Stimulated activated CD4-positive, alpha-beta T cell treated with anti-CD3 and anti-CD28 coated beads, Interleukin-2, amount 100 ng/mL, for 48 hours (primary cell): ENCODE measurements around the gene APBB1IP.
"Not testable (repeated sequence)": the region's sequence is repeated elsewhere in the genome, so short reads cannot be mapped to it uniquely, and the experiment has no call there.

ENCODE experiments used
- DNase-seq, 2 donors: peaks; one replicate each; pipeline ENCODE4 v3.0.0-alpha.2; 2020

APBB1IP gene, protein sequence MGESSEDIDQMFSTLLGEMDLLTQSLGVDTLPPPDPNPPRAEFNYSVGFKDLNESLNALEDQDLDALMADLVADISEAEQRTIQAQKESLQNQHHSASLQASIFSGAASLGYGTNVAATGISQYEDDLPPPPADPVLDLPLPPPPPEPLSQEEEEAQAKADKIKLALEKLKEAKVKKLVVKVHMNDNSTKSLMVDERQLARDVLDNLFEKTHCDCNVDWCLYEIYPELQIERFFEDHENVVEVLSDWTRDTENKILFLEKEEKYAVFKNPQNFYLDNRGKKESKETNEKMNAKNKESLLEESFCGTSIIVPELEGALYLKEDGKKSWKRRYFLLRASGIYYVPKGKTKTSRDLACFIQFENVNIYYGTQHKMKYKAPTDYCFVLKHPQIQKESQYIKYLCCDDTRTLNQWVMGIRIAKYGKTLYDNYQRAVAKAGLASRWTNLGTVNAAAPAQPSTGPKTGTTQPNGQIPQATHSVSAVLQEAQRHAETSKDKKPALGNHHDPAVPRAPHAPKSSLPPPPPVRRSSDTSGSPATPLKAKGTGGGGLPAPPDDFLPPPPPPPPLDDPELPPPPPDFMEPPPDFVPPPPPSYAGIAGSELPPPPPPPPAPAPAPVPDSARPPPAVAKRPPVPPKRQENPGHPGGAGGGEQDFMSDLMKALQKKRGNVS

DNA sequence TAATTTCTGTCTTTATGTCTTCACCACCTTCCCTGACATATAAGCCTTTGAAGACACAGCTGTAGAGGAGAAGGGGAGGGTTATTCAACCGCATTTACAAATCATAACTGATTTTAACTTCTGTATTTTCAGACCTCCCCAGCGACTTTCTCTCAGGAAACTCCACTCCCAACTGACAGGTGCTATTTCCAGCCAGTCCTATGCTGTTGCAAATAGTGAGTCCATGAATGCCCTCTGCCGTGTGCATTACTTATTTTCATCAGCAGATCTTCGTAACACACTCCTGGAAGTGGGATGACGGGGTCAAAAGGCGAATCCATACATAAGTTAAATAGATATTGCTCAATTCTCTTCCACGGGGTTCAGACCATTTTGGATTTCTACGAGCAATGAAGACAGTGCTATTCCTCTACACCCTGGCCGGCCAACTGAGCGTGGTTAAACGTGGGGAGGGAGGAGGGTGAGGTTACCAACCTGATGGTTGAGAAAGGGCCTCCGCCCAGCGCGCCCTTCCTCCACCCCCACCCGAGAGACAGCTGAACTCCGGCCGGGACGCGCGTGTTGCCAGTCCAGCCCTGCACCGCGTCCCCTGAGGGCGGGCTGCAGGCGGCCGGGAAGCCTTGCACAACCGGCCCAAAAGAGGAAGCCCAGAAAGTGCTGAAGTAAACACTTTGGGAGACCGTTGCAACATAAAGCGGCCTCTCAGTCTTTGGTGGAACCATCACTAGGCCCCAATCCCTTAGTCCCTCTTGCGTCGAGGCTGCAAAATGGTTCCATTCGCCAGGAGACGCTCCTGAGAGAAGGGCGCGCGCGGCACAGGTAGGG lies at the start of gene APBB1IP:
Gene APBB1IP, plus strand, starts transcription at position 705 of the 825 bp plus-strand sequence. CDS start 53,986 bp downstream, outside the sequence.
- peak; percentile 39 to 41 for DNase-seq

DNA sequence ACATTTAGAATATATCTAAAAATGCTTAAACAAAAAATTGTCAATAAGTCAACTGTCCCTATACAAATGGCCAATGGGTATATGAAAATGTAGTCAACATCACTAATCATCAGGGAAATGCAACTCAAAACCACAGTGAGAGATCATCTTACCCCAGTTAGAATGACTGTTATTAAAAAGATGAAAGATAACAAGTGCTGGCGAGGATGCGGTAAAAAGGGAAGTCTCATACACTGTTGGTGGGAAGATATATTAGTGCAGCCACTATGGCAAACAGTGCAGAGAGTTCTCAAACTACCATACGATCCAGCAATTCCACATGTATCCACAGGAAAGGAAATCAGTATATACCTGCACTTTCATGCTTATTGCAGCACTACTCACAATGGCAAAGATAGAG lies 48.6 kb upstream of the APBB1IP start:
- no peak for DNase-seq

DNA sequence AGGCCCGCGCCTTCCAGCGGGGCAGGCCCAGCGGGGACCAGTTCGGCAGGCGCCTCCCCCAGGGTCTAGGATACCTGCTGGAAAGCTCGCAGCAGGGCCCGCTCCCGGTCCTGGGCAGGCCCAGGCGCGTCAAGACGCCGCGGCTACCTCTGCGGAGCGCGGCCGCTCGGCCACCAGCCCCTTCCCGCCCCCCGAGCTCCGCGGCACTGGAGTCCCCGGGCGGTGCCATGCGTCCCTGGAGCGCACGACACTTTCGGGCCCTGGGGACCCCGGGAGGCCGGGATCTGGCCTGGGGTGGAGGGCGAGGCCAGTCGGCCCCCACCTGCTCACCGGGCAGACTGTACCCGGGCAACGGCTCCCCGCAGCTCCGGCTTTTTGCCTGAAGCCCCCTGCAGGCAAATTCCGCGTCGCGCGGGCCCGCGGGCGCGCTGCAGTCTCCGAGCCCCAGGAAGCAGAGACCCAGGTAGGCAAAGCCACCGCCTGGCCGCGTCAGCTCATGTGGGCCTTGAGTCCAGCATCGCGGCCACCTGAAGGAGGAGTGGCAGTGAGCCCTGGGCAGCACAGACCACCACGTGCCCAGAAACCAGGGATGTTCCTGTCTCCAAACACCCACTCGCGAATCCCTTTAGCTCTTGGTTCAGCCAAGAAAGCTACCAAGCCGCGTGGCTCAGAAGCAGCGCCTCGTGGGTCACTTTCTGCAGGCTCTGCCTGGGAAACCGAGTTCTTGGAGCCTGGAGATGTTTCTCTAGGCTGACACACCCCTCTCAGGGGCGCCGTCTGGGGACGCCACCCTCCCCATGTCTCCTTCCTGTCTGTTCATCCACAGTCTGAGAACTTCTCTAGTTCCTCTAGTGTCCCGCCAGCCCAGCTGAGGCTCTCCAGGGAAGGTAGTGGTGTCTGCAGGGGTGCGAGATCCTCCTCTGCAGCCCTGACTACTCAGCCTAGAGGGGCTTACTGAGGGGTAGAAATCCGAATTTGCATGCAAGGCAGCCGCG lies 46.1 kb upstream of the APBB1IP start:
- peak in 1 of 2 donors; percentile 7 for DNase-seq

DNA sequence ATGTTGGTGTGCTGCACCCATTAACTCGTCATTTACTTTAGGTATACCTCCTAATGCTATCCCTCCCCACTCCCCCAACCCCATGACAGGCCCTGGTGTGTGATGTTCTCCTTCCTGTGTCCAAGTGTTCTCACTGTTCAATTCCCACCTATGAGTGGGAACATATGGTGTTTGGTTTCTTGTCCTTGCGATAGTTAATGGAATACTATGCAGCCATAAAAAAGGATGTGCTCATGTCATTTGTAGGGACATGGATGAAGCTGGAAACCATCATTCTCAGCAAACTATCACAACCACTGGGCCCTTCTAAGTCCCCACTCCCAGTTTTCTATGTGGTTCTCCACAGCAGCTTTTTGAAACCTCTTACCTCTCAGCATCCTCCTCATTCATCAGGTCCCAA lies 39.8 kb upstream of the APBB1IP start:
- DNase-seq: not testable (repeated sequence)

DNA sequence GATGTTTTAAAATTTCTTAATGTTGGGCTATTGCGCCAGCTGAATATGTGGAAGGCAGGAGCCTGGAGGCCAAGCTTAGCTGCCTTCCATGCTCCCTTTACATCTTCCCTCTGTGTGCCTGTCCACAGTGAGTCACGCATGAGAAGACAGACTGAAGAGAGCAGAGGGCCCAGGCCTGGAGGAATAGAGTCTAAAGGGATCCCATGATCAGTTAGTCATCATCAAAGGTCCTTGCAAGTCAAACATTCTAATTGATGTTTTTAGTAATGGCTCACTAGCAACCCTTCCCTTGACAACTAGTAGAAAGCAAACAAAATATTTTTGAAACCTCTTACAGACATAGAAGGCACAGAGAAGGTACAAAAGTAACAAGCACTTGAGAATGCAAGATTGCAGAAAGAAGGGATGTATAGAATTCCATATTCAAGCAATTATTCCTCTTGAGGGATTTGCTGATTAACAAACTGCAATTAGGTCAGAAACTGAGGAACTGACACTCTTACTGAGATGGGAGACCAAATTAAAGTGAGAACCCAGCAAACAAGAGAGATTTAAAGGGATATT lies 30.7 kb upstream of the APBB1IP start:
- DNase-seq: no peak

DNA sequence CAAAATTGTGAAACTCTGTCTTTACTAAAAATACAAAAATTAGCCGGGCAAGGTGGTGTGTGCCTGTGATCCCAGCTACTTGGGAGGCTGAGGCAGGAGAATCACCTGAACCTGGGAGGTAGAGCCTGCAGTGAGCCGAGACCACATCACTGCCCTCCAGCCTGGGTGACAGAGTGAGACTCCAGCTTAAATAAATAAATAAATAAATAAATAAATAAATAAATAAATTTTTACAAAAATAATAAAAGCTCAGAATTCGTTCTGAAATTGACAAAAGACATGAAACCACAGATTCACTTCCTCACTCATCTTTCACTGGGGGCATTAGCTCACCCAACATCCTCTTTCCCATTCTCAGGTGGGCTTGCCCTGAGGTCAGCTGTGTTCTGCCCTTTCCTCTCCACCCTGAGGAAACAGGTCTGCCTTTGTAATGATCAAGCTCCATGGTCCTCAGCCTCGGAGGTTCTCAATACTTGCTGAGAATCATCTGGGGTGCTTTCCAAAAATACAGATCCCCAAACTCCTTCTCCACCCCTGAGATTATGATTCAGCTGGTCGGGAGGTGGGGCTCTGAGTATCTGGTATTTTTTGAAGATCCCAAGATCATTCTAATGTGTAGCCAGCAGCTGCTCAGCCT lies 29.2 kb upstream of the APBB1IP start:
- DNase-seq: no peak

DNA sequence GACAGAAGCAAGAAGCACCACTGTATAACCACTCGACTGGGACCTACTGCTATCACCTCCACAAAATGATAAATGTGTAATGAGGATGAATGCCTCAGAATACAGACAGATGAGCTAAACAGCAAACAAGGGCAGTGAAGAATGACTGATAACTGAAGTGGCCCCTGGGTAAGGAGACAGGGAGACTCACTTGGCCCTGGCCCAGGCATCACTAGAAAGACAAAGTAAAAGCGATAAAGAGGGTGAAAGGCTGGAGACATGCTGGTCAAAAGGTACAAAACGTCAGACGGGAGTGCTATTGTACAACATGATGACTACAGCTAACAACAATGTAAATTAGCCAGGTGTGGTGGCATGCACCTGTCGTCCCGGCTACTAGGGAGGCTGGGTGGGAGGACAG lies 27.8 kb upstream of the APBB1IP start:
- DNase-seq: no peak

DNA sequence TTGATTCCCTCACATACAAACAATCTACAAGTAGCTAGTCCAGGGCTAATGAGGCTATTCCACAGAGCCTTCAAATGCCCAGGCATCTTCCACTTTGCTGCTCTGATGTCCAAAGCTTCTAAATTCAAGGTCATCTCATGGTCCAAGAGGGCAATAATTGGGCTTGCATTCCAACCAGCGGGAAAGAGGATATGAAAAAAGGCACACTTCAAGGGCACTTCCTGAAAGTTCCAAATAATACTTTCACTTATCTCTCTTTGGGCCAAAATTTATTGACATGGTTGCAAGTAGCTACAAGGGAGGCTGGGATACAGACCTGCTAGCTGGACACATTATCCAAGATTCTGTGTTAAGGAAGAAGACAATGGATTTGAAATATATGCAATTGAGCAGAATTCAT lies 25.2 kb upstream of the APBB1IP start:
- no peak for DNase-seq

DNA sequence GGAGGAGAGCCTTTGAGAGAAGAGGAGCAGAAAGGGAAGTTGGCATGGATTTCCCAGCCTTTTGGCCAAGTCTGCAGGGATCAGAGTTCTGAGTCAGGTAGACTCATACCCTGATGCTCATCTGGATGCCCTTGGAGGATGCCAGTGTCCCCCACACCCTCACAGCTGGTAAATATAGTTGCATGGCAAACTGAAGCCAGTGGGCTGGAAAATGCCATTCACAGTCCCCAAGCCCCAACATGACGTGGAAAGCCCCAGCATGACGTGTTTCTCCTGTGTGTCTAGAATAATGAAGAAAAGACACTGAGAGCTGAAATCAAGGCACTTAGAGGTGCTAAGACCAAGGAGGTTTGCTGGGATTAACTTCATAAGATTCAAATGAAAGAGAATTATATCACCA lies 24.8 kb upstream of the APBB1IP start:
- no peak for DNase-seq

DNA sequence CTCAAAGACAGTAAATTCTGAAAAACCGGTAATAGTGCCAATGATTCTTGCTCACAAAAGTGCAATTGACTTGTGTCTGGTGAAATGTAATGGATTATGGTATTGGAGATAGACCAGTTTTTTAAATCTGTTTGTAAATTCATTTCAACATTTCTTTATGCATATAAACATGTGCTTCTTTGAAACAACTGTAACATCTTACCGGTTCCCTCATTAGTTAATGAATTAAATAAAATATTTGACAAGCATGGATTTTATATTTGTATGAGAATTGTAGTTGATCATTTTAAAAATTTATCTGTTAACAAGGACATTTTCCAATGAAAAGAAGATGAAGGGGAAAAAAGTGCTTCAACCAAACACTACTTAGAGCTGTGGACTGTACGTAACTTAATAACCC lies 21.0 kb upstream of the APBB1IP start:
- no peak for DNase-seq

DNA sequence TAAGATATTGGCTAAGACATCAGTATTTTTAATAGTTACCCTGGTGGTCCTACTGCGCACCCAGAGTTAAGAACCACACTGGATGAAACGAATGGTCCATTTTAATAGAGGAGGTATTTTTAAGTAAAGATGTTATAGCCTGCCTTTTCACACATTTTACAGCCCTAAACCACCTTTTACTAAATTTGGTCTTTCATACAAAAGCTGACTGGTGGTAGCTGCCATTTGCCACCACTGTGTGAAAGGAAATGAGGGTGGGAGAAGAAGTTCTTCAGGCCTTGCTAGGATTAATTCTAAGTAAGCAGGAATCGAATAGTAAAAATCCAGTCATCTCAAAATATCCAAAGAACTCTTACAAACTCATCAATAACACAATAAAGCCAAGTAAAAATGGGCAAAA lies 15.2 kb upstream of the APBB1IP start:
- DNase-seq: no peak

DNA sequence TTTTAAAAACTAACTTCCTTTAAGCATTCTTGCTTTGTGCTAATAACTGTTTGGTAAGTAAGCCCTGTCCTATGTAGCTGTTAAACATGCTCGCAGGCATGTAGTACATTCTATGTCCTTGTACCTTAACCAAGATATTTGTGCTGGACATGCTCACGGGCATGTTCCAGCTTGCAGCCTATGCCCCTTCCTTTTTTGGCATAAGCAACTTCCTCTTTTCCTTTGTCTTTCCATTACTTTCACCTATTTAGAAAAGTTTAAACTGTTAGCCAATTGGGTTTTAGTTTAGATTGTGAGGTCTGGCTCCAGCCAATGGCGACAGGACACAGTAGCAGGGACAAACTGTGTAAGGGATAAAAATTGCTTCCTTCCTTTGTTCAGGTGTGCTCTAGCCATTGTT lies 14.4 kb upstream of the APBB1IP start:
- no peak for DNase-seq

DNA sequence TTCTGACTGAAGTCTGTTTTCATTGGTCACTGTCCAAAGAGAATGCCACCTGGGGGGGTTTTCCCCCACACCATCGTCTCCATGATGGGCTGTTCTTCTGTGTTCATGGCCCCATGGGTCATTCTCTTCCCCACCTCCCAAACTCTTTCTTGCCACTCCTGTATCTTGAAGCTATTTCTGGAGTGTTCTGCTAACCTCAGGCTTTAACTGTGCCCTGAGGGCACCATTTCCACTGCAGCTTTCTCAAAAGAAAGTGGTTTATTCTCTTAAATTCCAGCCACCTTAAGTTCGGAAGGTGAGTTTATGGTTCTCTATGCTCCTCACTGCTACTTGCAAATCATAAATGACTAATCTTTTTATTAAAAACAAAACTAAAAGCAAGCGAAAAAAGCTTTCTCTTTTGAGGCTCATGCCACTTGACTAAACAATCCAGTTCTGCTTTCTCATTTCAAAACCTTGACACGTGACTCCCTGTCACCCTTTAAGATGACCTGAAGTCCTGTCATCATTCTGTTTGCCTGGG lies 7.4 kb upstream of the APBB1IP start:
- DNase-seq: no peak

DNA sequence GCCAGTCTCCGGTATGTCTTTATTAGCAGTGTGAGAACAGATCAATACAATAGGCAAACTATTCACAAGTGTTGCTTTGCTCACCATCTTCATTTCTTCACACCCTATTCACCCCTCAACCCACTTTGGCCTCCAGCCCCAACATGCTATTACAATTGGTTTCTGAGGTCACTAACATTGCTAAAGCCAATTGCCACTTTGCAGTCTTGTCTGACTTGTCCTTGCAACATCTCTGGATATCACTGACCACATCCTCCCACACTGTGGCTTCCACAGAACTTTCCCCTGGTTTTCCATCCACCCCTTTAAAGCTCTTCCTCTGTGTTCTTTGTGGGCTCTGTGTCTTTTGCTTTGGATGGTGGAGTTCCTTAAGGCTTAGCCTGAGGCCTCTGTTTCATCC lies 5.2 kb upstream of the APBB1IP start:
- no peak for DNase-seq

DNA sequence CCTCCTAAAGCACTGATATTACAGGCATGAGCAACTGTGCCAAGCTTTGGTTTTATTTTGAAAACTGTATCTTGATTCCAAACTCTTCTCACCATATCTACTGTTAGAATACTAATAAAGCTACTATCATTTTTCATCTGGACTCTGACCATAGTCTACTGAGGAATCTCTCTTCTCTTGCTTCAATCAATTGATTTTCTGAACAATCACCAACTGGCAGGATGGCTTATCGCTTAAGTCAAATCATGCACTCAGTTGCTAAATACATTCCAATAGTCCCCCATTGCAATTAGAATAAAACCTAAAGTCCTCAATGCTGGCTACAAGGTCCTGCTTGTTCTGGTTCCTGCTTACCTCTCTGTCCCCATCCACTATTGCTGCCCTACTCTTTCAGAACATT lies 2.3 kb upstream of the APBB1IP start:
- DNase-seq: no peak

DNA sequence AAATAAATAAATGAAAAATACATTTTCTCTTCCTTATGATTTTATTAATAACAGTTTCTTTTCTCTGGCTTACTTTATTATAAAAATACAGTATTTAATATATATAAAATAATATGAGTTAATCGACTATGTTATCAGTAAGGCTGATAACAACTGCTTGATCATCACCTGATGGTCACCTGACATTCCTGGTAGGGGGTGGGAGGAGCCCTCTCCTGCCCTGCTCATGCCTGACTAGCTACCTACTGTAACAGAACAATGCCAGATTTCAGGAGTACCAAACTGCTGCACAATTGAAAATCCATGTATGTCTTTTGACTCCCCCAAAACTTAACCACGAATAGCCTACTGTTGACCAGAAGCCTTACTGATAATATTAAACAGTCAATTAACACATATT lies 1.3 kb upstream of the APBB1IP start:
- no peak for DNase-seq

DNA sequence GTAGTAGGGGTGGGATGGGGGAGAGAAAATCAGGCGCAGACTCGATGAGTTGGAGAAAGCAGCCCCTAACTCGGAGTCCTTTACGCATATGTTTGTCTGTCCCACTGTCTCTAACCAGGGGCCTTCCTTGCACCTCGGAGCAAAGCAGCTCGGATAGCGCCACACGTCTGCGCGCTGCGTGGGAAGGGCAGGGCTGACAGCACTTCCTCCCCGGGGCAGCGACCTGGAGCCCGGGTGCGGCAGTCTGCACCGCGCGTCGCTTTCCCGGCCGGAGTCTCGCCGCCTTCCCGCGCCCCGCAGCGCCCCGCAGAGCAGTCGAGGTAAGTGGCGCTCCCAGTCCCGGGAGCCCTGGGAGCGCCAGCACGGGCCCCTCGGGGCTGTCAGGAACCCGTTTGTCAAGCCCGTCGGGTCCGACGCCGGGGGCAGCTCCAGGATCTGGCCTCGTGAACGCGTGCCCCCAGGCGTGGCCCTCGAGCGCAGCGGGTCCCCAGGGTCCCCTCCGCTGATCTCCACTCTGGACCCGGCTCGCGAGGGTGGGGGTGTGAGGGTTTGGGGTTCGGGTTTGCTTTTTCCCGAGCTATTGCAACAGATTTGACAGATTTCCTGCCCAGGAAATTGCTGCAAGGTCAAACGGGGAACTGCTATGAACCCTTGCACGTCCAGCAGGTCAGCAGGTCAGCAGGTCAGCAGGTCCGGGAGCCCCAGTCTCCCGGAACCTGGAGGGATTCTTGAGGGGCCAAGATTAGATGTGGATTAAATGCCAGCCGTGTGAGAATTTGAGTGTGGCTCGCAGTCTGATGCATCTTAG lies 597 bp downstream of the APBB1IP start:
- peak; percentile 54 to 68 for DNase-seq

DNA sequence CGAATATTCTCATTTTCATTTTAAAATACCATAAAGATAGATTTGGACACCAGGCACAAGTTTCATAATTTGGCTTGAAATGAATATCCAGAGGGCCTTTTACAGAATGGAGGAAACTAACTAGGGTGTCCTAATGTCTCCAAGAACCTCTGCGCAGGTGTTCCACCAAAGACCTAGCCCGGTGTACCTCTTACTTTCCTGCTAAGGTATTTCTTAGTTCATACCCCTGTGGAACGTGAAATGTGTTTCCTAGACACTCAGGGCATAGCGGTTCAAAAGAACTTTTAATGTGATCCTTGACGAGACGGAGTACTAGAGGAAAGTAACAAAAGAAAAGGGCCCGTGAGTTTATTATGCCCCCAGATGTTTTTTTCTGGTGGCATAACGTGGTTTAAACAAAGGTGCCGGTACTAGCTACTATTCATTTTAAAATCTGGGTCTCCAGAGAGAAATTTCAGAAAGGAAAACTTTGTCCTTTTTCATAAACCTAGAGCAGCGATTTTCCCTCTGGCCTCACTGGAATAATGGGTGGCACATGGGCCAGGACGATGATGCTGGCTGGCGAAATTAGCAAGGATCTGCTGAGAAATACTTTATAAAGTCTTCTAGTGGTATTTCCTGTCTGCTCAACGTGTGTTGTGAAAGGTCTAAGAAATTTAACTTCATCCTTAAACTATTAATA lies 1.4 kb downstream of the APBB1IP start:
- DNase-seq: no peak

DNA sequence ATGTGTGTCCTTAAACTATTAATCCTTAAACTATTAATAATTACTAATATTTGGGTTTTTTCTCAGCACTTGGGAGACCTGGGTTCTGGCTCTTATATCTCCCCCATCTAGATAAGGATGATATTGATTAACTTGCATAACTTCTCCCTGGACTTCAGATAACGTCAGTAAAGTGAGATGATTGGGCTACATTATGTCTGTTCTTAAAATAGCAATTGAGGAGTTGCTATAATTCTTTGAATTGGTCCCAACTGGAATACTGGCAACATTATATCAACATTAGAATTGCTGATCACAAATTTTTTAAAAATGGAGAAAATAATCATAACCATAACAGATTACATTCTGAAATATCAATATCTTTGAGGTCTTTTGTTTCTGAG lies 1.9 kb downstream of the APBB1IP start:
- DNase-seq: no peak
